NCI-H2029 treated with DMSO at 0.1 percent for 48 hours (cell line): ENCODE data around the gene LRRC8C.
A peak's percentile ranks its signal among the peaks of the same experiment; 100 is the strongest.
"Not testable (repeated sequence)": the region's sequence is repeated elsewhere in the genome, so short reads cannot be mapped to it uniquely, and the experiment has no call there.

Source experiments
- DNase-seq: peaks from one replicate; lab custom pipeline; 2025; lab: John Stamatoyannopoulos, UW

The LRRC8C gene

GRCh38 chr1:89607586-89608318 lies 25.2 kb upstream of the LRRC8C start:
- DNase-seq = no peak

DNA sequence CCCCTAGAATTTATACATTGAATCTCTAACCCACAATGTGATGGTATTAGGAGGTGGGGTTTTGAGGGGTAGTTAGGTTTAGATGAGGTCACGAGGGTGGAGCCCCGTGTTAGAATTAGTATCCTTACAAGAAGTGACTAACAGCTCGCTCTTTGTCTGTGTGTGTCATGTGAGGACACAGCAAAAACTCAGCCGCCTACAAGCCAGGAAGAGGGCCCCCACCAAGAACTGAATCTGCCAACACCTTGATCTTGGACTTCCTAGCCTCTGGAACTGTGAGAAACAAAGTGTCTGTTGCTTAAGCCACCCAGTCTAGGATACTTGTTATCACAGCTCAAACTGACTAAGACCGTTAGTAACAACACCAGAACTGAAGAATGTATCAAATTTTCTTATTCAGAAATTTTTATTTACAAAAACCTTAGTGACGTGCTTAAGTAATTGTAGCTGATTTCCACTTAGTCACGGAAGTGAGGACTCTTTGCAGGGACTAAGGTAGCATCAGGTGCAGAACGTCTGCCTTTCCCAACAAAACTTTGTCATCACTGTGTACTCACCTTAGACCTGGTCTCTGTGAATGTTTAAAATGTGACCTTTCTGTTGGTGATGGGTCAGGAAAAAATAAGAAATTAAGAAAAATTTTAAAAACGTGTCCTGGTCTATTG lies 24.5 kb upstream of the LRRC8C start:
- no peak for DNase-seq

DNA sequence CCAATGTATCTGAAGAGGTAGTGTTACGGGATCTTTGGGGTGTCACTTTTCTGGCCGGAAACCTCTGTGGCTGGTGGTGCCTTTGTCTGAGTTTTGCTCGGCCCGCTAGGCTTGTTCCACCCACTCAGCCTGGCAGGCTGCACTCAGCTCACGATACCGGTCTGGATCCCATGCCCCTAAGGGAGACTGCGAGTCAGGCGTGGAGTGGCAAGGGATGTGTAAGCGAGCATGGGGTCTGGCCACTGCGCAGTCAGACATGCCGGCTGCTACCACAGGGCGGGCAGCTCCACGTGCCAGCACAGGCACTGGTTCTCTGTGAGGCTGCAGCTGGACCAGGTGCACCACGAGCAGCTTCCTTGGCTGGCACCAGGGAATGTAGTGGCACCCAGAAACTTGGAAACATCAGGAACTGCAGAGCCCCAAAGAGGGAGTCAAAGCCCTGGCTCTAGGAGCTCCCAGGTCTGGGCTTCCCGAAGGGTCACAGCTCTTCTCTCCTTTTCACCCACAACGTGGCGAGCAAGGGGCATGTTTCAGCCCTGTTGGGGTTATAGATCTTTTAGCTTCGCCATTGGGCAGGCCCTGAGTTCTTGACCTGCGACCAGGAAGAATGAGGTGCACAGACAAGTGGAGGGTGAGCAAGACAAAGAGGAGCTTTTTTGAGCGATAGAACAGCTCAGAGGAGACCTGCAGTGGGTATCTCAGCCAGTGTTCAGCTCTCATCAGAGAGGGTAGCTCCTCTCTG lies 23.8 kb upstream of the LRRC8C start:
- no peak for DNase-seq

DNA sequence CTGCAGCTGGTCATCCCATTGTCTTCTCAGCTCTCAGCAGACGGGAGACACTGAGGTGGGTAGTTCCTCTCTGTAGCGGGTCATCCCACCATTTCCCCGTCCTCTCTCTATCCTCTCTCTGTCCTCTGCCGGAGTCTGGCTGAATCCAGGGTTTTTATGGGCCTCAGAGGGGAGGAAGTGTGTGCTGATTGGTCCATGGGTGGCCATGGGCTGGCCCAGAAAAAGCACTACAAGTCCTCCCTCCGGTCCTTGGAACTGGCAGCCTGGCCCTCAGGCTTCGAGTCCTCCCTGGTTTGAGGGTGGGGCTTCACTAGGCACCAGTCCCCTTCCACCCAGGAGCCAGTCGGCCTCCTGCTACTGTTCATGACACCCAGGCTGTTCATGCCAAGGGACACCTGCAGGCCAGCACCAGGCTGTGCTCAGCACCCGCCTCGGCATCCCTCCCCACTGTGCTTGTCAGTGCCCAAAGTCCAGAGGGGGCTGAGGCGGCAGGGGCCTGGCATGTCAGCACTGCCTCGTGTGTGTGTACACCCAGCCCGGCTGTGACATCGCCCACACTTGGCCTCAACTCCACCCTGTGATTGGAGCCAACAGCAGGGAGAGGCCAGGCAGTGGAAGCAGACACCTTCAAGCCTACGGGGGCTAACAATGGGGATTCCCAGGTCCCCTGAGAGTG lies 23.0 kb upstream of the LRRC8C start:
- no peak for DNase-seq

DNA sequence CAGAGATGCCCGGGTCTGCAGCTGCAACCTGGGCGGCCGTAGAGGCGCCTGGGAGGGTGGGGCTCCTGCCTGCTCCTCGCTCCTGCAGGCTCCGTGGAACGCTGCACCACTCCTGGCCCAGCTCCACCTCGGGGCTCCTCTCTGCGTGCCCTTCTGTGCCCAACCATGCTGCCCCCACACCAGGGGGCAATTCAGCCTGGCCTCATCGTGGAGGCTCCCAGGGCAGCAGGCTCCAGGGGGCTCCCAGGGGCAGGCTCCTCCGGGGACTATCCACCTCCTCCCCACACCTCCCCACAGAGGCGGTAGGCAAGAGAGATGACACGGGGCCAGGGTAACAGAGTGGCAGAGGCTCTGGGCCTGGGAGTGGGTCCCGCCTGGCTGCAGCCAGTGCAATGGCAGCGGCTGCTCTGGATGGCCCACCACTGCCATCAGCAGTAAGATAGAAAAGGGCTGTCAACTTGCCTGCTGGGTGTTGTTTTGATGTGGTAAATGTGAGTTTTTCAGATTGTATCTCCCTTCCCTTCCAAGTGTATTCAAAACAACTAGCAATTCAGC lies 22.4 kb upstream of the LRRC8C start:
- DNase-seq = no peak

GRCh38 chr1:89611721-89612120 lies 21.2 kb upstream of the LRRC8C start:
- no peak for DNase-seq

DNA sequence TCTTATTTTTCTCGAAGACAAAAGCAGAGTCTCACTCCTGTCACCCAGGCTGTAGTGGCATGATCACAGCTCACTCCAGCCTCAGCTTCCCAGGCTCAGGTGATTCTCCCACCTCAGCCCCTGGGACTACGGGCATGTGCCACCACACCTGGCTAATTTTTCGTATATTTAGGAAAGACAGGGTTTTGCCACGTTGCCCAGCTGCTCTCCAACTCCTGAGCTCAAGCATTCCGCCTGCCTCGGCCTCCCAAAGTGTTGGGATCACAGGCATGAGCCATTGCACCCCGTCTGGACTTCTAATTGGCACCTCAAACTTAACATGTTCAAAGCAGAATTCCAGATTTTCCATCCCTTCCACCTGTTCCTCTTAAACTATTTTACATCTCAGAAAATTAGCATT lies 19.0 kb upstream of the LRRC8C start:
- no peak for DNase-seq

DNA sequence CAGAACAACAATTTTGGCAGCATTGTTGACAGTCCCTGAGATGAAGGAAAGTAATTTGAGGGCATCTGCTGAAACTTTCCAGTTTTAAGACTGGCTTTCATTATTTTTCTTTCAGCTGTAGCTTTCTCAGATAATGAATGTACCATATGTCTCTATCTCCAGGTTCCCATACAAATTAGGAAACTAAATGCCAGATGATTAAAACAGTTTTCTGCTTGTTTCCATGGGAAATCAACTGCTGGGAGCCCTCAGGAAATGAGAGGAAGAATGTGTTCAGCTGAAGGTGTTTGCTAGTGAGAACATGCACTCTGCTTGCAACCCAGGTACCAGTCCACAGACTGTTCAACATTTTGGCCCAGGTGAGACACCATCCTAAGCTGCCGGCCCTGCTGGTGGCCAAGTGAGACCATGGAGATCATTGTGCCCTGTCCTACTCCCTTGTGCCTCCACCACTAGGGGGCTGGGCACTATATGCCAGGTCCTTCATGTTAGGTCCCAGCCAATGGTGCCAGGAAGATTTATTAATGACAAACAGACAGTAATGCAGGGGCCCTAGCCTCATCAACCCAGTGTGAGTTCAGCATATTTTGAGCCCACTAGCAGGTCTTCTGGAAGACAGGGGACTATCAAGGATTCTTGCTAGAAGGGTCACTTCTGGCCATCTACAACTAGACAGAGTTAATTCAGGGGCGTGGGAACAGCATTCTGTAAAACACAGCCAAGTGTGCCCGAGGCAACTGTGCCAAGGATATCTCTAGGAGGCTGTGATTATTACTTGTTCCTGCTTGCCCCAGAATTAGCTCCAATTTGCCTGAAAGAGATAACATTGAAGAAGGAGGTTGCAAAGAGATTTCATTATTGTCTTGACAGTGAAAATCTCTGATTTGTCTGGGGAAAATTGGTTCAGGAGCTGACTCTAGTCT lies 17.0 kb upstream of the LRRC8C start:
- no peak for DNase-seq

DNA sequence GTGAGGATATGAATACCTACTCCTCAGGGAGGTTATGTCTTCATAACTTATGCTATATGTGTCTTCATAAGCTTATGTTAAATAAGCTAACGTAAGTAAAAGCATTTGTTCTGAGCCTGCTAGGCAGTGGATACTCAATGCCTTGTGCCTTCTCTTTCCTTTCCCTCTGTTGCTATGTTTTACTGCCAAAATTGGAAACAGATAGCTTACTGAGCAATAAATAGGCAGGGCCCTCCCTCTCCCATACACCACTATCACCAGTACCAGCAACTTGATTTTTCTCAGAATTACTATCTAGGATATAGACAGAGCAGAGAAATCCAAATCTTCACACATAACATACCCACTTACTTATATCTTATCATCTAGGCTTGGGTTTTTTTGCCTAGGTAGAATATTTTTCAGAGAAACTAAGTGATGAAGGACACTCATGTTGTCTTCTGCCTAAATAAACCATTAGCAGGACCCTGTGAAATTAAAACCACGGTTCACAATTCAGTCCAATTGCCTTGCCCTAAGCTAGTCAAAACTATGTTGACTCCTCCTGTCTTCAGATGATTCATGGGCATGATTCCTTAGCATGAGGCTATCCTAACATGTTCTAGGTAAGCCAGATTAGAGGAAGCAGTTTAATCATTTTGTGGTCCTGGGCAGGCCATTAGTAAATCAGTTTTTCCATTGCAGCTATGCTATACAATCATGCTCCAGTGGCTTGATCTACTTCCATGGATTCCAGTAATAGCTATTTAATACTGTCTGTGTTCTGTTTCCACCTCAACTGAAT lies 15.9 kb upstream of the LRRC8C start:
- DNase-seq = no peak

GRCh38 chr1:89620664-89621063 lies 12.3 kb upstream of the LRRC8C start:
- DNase-seq = no peak

- DNase-seq = no peak
Measured at GRCh38 chr1:89622895-89623294, 10.0 kb upstream of the LRRC8C start.

- no peak for DNase-seq
Measured at GRCh38 chr1:89624314-89624713, 8.6 kb upstream of the LRRC8C start.

DNA sequence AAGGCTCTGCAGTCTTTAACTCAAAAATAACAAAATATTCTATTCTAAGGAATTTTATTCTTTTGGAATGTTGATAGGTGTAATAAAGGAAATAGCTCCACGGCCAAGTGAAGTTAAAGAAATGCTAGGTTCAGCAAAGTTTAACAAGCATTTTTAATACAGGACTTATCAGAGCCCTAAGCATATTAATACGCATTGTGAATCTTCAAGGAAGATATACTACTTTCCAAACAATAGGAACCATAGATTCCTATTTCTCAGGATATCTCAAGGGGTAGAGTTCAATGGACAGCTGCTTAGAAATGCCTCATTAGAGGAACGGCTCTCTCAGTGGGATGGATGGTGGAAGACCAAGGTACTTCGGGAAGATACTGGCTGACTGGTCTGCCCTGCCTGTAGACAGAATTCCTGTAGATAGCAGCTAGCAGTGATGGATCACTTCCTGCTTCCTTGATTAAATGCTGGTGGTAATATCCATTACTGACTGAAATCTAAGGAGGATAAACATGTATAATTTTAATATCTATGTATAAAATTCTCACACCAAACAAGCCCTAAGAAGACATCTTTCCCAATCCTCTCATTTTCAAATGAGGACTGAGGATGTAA lies 8.1 kb upstream of the LRRC8C start:
- DNase-seq = no peak

DNA sequence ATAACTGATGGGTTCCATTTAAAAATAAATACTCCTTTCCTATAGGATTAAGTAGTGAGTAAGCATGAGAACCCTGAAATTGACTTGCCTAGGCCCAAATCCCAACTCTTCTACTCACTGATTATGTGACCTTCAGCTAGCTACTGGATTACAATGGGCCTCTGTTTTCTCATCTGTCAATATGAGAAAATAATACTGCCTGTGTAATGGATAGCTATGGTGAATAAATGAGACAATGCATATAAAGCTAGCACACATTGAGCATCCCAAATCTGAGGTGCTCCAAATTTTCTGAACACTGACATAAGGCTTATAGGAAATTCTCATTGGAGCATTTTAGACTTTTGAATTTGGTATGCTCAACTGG lies 5.3 kb upstream of the LRRC8C start:
- no peak for DNase-seq

GRCh38 chr1:89629146-89629545 lies 3.8 kb upstream of the LRRC8C start:
- DNase-seq = no peak

- DNase-seq = not testable (repeated sequence)
Measured at GRCh38 chr1:89629600-89629999, 3.3 kb upstream of the LRRC8C start.

- DNase-seq = no peak
Measured at GRCh38 chr1:89630048-89630447, 2.9 kb upstream of the LRRC8C start.

DNA sequence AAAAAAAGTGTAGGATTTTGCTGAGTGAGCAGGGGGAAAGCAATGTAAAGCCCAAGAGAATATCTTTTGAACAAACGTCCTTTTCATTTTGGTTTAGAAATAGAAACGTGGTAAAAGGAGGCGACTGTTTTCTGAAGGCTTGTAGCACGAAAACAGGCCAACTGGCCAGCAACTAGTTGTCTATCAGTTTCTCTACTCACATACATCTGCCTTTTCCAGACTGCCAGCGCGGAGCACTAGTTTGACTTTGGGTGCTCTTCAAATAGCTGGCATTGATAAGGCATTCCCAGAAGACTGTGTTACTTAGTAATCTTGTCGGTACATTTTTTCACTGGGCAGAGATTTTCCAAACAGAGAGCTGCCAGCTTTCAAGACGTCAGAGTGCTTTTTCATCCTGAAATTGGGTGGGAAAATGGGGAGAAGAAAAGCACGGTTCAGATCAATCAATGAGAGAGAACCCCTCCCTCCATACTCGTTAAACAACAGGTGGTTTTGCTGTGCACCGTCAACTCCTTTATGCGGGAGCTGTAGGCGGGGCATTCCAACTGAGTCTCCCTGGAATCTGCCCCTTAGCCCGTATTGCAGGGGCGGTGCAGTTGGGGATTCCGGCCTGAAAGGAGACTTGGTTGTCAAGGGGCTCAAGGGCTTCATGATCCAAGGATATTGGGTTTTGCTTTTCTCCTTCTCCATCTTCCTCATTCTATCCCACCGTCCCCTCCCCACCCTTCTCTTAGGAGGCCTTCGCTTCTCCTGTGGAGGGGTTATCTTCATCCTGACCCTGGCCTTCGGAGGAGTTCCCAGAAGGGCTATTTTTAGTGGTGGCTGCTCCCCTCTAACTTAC lies 884 bp upstream of the LRRC8C start:
- DNase-seq = no peak

GRCh38 chr1:89633248-89633799 lies 404 bp downstream of the LRRC8C start:
- peak; percentile 24 for DNase-seq
